HG02610 (cell line): ENCODE data around the gene IL1B.
"Not testable (repeated sequence)": the region's sequence is repeated elsewhere in the genome, so short reads cannot be mapped to it uniquely, and the experiment has no call there.

ENCODE experiments used
- ATAC-seq: cut with Tn5 transposase; IDR thresholded peaks from one replicate; pipeline ENCODE4 v1.9.1; 2021; ENCODE audit warnings: mild to moderate bottlenecking, moderate library complexity; ENCODE audit not compliant: unreplicated experiment

The IL1B gene

DNA sequence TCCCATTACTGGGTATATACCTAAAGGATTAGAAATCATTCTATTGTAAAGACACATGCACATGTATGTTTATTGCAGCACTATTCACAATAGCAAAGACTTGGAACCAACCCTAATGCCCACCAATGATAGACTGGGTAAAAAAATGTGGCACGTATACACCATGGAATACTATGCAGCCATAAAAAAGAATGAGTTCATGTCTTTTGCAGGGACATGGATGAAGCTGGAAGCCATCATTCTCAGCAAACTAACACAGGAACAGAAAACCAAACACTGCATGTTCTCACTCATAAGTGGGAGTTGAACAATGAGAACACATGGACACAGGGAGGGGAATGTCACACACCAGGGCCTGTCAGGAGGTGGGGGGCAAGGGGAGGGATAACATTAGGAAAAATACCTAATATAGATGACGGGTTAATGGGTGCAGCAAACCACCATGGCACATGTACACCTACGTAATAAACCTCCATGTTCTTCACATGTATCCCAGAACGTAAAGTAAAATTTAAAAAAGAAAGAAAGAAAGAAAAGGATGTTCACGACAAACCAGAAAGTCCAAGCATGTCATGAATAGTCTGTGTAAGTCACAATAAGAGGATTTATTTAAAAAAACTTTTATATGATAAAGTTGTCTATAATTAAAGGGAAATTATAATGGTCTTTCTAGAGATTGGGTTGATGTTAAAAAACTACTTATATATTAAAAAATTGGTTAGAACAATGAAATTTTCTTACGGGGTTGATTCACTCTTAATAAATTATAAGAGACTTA, 23.0 kb upstream of the IL1B start:
- not testable (repeated sequence) for ATAC-seq

- ATAC-seq: no peak
These were observed 14.0 kb upstream of the IL1B start for GRCh38 chr2:112850588-112850987.

DNA sequence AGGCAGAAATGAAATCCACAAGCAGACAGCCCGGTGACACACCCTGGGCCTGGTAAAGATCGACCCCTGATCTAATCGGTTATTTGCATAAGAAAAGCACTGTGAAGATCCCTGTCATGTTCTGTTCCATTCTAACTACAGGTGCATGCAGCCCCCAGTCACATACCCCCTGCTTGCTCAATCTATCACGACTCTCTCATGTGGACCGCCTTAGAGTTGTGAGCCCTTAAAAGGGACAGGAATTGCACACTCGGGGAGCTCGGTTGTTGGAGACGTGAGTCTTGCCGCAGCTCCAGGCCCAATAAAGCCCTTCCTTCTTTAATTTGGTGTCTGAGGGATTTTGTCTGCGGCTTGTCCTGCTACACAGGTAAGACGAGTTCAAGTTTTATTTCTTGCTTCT, 13.4 kb upstream of the IL1B start:
- no peak for ATAC-seq

- no peak for ATAC-seq
These were observed 12.3 kb upstream of the IL1B start for GRCh38 chr2:112848833-112849232.

DNA sequence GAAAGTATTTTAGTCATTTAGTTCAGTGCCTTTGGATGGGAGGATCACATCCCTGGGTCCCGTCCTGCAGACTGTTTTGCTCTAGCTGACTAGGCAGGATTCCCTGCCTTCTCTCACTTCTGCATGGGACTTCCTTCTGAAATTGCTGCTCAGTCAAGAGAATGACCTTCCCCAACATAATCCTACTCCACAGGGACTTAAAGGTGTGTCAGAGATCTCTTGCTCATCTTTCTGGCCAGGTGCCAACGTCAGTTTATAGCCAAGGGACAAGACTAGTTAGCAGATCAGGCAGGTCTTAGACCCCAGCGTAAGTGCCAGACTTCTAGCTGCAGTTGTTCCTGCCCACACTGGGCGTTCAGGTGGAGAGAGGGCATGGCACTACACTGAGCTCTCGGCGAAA, 9.5 kb upstream of the IL1B start:
- ATAC-seq: no peak

GRCh38 chr2:112843836-112844235, 7.3 kb upstream of the IL1B start:
- ATAC-seq: no peak

DNA sequence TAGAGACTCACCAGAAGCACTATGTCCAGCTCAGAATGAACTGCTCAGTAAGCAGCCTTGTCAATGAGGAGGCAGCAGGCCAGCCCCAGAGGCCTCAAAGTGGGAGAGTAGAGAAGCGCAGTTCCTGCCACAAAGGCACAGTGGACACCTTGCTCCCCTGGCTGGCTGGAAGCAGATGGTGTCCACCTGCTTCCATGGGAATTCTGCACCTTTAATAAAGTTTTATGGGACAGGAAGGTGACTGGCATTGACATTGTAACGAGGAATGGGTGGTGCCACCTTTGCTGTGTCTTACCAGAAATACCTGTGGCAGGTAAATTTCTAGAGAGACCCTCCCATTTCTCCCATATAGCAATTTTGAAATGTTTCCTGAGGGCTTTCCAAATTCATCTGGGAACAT, 6.7 kb upstream of the IL1B start:
- ATAC-seq: no peak

GRCh38 chr2:112841295-112842044, 4.9 kb upstream of the IL1B start:
- no peak for ATAC-seq

DNA sequence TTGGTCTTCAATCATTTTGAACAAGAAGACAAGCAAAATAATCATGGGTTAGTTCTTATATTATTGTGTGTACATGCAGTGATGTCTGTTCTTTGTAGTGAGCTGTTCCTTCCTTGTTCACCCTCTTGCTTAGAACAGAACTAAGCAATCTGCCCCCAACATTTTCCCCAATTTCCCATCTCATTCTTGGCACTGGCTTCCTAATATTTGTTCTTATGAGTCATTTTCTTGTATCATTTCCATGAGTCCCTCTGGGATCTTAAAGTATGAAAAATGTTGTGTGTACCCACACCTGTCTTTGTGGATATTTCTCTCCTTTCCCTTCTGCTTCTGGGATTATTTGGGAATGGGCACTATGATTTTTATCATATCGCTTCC, 3.5 kb upstream of the IL1B start:
- ATAC-seq: no peak

GRCh38 chr2:112839407-112840067, 3.0 kb upstream of the IL1B start:
- ATAC-seq: no peak

DNA sequence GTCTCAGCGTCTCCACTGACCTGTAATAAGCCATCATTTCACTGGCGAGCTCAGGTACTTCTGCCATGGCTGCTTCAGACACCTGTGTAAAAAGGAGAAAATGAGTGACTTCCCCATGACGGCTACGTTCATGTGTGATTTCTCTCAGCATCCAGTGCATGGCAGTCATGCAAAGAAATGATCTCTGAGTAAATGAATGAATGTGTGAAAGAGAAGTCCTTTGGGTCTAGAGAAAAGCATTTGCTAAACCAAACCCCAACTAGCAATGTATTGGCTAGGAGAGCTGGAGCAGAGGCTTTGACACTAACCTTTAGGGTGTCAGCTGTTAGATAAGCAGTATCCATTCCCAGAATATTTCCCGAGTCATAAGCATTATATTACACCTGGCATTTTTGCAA, 417 bp downstream of the IL1B start:
- ATAC-seq: no peak

DNA sequence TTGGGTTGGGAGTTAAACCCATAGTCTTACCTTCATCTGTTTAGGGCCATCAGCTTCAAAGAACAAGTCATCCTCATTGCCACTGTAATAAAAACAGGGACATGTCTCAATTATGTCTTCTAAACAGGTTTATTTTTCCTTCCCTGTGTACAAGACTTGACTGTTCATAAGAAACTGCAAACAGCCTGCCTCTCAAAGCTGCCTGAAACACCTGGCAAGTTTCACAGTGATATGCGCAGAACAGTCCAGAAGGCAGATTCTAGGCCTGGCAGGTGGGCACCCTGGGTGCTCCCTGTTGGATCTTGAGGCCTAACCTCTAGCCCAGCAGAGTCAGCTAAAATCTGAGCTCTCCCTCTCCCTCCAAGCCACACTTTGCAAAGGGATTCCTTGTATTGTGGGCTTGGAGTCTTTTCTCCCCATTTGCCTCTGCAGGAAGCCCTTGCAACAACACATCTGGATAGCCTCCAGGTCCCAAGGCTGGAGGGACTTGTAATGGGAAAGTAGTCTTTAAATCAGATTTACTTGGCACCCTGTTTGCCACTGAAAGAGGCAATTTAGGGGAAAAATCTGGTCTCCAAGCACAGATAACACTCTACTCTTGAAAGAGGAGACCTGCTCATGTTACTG, 930 bp downstream of the IL1B start:
- ATAC-seq: no peak

GRCh38 chr2:112835061-112835501, 1.5 kb downstream of the IL1B start:
- ATAC-seq: no peak

DNA sequence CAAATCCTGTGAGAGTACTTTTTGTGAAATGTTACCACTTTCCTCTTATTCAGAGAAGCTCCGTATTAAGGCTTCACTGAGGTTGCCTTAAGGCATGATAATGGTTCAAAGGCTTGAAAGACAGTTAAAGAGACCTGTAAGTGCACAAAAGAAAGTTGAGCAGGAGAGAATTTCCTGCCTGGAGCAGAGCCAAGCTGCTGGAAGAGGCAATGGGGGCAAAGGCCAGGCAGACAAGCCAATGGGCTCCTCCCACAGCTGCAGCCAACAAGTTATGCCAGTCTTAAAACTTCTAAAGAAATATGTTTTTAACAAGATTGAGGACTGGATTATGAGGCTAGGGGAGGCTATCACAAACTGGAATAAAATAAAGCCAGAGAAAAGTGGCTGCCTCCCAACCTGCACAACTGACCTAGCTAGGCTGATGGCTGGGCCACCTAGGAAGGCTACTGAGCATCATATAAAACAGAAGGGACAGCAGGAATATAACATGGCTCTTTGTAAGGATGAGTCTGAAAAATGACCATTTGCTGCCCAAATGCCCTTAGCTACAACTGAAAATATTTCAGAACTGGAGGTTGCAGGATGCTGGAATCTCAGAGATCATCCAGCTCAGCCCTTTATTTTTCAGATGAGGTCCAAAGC, 2.1 kb downstream of the IL1B start:
- no peak for ATAC-seq

DNA sequence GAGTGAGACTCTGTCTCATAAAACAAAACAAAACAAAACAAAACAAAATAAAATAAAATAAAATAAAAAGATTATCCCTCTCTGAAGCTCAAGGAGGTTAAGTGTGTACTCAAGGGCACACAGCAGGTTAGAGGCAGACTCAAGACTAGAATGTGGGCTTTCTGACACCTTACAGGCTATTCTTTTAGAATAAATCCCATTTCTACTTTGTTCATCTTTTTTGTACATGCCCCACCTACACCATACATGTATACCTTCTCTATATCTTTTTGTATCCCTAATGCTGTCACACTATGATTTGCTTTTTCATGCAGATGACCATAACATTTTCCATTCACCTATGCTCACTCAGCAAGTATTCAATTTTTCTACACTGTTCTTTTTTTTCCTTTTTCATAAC, 2.6 kb downstream of the IL1B start:
- no peak for ATAC-seq

DNA sequence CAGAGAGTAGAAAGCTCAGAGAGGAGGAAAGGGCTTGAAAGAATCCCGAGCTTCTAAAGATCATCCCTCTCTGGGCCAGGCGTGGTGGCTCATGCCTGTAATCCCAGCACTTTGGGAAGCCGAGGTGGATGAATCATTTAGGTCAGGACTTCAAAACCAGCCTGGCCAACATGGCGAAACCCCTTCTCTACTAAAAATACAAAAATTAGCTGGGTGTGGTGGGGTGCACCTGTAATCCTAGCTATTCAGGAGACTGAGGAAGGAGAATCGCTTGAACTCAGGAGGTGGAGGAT, 3.0 kb downstream of the IL1B start:
- not testable (repeated sequence) for ATAC-seq

- ATAC-seq: no peak
These were observed 3.5 kb downstream of the IL1B start for GRCh38 chr2:112832841-112833638.

DNA sequence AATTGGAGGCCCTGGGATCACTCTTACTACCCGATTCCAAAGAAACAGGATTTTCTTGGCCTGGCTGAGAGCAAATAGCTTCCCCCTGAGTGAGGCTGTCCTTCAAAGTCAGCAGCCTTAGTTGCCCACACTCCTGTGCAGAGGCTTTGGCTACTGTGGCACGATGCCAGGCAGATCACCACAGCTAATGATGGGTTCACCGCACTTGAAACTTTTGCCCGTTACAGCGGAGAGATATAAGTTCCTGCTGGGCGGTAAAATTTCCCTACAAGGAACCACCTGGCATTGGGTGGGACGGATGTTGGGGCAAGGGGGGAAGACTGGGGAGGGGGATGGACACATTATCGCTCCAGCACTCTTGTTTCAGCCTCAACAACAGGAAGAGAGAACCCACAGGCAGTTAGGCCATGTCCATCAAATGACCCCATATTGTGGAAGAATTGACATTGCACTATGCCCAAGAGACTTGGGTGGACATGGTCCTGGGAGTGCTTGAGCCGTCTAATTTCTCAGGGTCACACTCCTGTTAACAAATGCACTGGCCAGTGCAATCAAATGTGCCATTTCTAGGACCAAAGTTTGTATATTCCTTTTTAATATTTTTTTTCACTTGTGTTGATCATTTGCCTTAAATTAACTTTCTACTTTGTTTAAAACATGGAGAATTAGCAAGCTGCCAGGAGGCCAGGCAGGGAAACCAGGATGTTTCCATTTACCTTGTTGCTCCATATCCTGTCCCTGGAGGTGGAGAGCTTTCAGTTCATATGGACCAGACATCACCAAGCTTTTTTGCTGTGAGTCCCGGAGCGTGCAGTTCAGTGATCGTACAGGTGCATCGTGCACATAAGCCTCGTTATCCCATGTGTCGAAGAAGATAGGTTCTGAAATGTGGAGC, 4.4 kb downstream of the IL1B start:
- no peak for ATAC-seq

DNA sequence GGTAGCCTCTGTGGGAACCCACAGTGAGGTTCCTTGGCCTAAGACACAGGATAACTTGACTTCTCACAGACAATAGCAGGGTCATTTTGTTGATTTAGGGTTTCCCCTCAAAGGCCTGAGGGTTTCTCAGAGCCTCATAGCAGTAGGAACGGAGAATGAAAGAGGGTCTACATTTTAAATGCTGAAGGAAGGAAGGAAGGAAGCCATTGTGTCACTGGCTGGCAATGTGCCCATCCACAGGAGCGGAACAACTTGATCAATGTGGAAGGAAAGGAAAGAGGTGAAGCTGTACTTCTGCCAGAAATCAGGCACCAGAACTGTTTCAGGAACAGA, 5.1 kb downstream of the IL1B start:
- no peak for ATAC-seq
